Measurements from ENCODE around the gene C1QL1.

Gene C1QL1

DNA sequence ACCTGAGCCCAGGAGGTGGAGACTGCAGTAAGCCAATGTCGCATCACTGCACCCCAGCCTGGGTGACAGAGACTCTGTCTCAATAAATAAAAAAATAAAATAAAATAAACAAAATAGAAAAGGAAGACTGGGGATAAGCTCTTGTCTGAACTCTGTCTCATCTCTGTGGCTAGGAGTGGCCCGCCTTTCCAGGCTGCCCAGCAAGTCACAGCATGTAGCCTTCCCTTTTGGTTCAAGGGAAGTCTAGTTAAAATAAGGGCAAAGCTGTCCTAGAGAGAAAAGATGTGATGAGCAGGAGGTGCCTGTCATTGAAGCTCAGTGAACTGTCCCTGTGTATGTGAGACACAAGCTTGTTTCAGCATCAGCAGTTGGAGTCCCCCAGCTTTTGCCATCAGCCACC lies 50.1 kb downstream of the C1QL1 start:
- TF ChIP-seq MYC (IDR thresholded peaks at IDR 0.05; ENCODE audit: low read depth, low read length), result no peak
- TF ChIP-seq, protein P1, sequence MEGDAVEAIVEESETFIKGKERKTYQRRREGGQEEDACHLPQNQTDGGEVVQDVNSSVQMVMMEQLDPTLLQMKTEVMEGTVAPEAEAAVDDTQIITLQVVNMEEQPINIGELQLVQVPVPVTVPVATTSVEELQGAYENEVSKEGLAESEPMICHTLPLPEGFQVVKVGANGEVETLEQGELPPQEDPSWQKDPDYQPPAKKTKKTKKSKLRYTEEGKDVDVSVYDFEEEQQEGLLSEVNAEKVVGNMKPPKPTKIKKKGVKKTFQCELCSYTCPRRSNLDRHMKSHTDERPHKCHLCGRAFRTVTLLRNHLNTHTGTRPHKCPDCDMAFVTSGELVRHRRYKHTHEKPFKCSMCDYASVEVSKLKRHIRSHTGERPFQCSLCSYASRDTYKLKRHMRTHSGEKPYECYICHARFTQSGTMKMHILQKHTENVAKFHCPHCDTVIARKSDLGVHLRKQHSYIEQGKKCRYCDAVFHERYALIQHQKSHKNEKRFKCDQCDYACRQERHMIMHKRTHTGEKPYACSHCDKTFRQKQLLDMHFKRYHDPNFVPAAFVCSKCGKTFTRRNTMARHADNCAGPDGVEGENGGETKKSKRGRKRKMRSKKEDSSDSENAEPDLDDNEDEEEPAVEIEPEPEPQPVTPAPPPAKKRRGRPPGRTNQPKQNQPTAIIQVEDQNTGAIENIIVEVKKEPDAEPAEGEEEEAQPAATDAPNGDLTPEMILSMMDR (IDR thresholded peaks at IDR 0.05; ENCODE audit: low read depth, low read length), result no peak
- TF ChIP-seq POLR2A (IDR thresholded peaks at IDR 0.05; ENCODE audit: extremely low read depth, insufficient read length), result no peak
- TF ChIP-seq, protein P2, sequence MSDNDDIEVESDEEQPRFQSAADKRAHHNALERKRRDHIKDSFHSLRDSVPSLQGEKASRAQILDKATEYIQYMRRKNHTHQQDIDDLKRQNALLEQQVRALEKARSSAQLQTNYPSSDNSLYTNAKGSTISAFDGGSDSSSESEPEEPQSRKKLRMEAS (IDR thresholded peaks at IDR 0.05; ENCODE audit: low read depth, low read length), result no peak
- H3K4me3 ChIP-seq (ENCODE audit: low read depth, low read length), result no peak overlapping the region
- no peak for DNase-seq (ENCODE audit: low read depth)

DNA sequence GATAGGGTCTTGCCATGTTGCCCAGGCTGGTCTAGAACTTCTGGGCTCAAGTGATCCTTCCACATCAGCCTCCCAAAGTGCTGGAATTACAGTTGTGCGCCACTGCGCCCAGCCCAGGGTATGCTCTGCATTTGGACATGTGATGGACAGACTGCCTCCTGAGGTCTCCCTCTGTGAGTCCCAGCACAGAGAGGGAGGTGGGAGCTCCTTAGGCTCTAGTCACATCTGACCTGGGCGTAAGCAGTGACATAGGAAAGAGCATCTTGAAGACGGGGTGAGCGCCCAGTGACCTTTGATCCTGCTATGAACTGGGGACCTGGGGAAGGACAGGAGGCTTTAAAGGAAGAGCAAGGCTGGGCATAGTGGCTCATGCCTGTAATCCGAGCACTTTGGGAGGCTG lies 50.6 kb downstream of the C1QL1 start:
- TF ChIP-seq, protein P1 (IDR thresholded peaks at IDR 0.05; ENCODE audit: low read depth, low read length), result no peak
- TF ChIP-seq, protein P2 (IDR thresholded peaks at IDR 0.05; ENCODE audit: low read depth, low read length), result no peak
- TF ChIP-seq POLR2A (IDR thresholded peaks at IDR 0.05; ENCODE audit: extremely low read depth, insufficient read length), result no peak
- no peak for TF ChIP-seq MYC (IDR thresholded peaks at IDR 0.05; ENCODE audit: low read depth, low read length)
- H3K4me3 ChIP-seq (ENCODE audit: low read depth, low read length), result no peak overlapping the region
- no peak for DNase-seq (ENCODE audit: low read depth)

DNA sequence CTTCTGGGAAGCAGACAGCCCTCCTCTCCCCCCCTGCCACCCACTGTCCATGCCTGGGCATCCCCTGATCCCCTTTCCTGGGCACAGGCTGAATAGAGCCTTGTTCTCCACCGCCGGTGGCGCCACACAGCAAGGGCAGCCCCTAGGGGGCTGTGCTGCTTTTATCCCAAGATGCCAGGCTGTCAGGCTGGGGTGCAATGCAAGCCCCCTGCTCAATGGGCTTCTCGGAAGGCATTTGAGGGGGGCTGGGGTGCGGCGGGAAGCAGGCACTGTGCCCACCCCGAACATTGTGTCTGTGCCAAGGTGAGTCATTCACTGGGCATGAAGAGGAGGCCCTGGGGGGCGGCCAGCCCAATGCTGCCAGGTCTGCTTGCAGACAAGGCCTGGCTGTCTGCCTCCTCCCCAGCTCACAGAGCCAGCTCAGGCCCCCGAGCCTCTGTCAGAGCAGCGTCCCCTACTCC lies 51.3 kb downstream of the C1QL1 start:
- DNase-seq (ENCODE audit: low read depth), result no peak
- no peak overlapping the region for H3K4me3 ChIP-seq (ENCODE audit: low read depth, low read length)
- TF ChIP-seq POLR2A (IDR thresholded peaks at IDR 0.05; ENCODE audit: extremely low read depth, insufficient read length) (no peak), MYC (IDR thresholded peaks at IDR 0.05; ENCODE audit: low read depth, low read length) (no peak)
- TF ChIP-seq, protein P1 (IDR thresholded peaks at IDR 0.05; ENCODE audit: low read depth, low read length), result no peak
- TF ChIP-seq, protein P2 (IDR thresholded peaks at IDR 0.05; ENCODE audit: low read depth, low read length), result no peak

DNA sequence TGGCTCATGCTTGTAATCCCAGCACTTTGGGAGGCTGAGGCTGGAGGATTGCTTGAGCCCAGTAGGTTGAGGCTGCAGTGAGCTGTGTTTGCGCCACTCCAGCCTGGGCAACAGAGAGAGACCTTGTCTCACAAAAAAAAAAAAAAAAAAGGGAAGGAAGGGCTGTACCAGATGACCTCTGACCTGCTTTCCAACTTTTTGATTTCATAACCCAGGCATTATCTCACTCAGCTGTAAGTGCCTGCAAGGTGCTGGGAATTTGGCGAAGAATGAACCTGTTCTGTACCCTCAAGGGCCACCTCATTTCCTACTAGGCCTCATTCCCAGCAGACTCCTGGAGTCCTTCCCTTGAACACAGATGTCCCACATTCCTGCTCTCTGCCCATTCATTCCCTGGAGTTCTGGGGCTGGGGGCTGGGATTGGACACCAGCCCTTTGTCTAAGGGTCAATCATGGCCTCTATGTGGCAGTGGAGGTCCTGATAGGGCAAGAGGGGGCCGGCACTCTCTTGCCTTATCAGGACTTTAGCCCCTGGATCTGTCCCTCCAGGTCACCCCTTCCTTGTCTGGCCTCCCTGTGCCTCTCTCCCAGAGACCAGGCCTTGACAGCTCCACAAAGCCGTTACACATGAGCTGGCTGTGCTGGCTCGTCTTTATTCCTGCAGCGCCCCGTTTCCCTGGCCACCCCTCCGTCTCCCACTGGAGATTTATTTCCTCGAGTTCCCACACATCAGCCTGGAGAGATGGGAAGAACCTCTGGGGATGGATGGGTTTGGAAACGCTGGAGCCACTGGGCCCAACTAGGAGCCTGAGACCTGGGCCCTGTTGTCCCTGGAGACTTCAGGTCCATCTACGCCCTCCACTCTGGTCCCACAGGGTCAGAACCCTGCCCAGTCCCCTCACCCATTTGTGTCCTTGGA lies 52.0 kb downstream of the C1QL1 start:
- peak; percentile 39 for DNase-seq (ENCODE audit: low read depth)
- TF ChIP-seq, protein P1 (IDR thresholded peaks at IDR 0.05; ENCODE audit: low read depth, low read length), result no peak
- TF ChIP-seq MYC (IDR thresholded peaks at IDR 0.05; ENCODE audit: low read depth, low read length), result no peak

DNA sequence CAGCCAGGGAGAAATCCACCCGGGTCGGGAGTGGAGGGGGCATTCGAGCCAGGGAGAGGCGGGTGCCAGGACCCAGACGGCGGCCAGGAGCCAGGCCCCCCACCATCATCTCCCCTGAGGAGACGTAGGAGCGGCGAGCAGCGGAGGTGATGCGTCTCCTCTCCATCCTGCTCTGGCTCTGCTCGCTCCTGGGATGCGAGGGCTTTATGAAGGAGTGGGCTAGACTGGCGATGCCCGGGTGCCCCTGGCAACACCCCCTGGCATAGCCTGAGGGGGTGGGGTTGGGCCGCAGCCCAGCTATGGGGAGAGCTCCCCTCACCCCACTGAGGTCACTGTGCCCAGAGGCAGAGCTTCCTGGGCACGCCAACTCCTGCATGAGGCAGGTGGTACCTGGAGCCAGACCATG lies 52.8 kb downstream of the C1QL1 start, which contains the start of gene GFAP:
GFAP (minus strand) TSS at position 180 of the 406 bp plus-strand sequence; CDS start at position 166, 14 bp downstream.
- TF ChIP-seq, protein P1 (IDR thresholded peaks at IDR 0.05; ENCODE audit: low read depth, low read length), result no peak
- TF ChIP-seq POLR2A (IDR thresholded peaks at IDR 0.05; ENCODE audit: extremely low read depth, insufficient read length), result no peak
- no peak for TF ChIP-seq MYC (IDR thresholded peaks at IDR 0.05; ENCODE audit: low read depth, low read length)
- TF ChIP-seq, protein P2 (IDR thresholded peaks at IDR 0.05; ENCODE audit: low read depth, low read length), result no peak
- H3K4me3 ChIP-seq (ENCODE audit: low read depth, low read length), result no peak within 1 kb of the TSS
- no peak for DNase-seq (ENCODE audit: low read depth)

More for the DNA sequence above, 52.0 kb downstream of the C1QL1 start:
- H3K4me3 ChIP-seq (ENCODE audit: low read depth, low read length), result no peak overlapping the region
